ENCODE results near the gene CHDH.

- TF ChIP-seq CTCF (conservative IDR thresholded peaks at IDR 0.05; ENCODE audit: low read depth, low read length): no peak
- TF ChIP-seq EZH2 (IDR thresholded peaks at IDR 0.05; ENCODE audit: low read length, unreplicated experiment): no peak
- no peak for TF ChIP-seq EZH2phosphoT487 (IDR thresholded peaks at IDR 0.05; ENCODE audit: borderline replicate concordance, low read length)
Observed at GRCh38 chr3:53883008-53883407, 36.8 kb upstream of the CHDH start.

Data from PC-3 (cell line).